GM19468 (cell line): ENCODE data around the gene LENG1.
A peak's percentile ranks its signal among the peaks of the same experiment; 100 is the strongest.
"Not testable (repeated sequence)": the region's sequence is repeated elsewhere in the genome, so short reads cannot be mapped to it uniquely, and the experiment has no call there.

ENCODE experiments used
- ATAC-seq: cut with Tn5 transposase; IDR thresholded peaks from one replicate; pipeline ENCODE4 v1.9.1; 2021; ENCODE audit warnings: mild to moderate bottlenecking, moderate library complexity, moderate number of reproducible peaks; ENCODE audit not compliant: unreplicated experiment; ENCODE audit errors: extremely low read depth

The LENG1 gene

DNA sequence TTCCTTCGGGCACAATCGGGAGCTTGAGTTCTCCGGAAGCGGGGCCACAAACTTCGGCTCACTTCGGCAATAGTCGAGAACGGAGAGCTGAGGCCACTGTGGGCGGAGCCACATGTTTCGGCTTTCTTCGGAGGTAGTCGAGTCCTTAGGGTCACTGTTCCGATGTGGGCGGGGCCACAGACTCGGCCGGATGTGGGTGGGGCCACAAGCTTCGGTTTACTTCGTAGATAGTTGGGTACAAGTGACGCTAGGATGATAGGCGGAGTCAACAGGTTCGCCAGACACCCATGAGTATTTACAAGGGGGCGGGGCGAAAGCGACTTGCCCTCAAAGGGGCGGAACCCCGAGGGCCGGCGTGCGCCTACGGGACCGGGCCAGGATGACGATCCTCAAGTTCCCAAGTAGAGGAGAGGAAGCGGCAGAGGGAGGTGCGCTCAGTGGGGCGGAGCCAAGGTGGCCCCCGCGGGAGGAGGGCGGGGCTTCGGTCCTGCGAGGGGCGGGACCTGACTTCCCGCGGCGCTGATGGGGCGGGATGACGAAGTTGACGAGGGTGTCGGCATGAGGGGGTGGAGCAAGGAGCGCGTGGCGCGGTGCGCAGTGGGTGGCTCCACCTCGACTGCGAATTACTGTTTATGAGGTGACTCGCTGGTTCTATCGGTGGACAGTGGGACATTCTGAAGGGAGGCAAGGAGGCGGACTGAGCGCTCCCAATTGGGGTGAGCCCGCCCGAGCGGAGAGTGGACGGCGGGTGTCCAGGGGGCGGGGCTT, 30.4 kb upstream of the LENG1 start:
- ATAC-seq: peak; percentile 29

DNA sequence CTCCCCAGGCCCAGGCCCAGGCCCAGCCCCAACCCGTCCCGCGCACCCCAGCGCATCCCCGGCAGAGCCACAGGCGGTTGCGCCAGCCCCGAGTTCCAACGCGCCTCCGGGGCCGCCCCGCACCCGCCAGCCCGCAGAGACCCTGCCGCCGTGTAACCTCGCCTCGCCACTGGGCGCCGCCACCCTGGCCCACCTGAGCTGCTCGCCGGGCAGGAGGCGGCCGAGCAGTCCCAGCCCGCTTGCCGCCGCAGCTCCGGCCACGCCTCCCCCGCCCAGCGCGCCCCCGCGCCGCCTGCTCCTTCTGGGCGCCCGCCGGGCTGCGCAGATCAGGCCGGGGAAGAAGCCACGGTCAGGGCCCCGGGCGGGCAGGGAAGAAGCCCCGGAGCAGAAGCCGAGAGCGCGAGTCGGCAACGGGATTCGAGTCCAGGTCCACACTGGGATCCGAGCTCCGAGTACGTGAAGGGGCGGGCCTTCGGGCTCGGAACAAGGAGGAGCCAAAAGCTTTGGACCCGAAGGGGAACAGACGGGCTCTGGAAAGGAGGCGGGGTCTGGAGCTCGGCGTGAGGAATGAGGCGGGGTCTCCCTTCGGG, 29.7 kb upstream of the LENG1 start, which contains the start of gene MBOAT7:
TSS of gene MBOAT7 (minus strand) at position 436 of the 590 bp plus-strand sequence. CDS start 1,072 bp downstream, outside the sequence.
- ATAC-seq: peak; percentile 19

DNA sequence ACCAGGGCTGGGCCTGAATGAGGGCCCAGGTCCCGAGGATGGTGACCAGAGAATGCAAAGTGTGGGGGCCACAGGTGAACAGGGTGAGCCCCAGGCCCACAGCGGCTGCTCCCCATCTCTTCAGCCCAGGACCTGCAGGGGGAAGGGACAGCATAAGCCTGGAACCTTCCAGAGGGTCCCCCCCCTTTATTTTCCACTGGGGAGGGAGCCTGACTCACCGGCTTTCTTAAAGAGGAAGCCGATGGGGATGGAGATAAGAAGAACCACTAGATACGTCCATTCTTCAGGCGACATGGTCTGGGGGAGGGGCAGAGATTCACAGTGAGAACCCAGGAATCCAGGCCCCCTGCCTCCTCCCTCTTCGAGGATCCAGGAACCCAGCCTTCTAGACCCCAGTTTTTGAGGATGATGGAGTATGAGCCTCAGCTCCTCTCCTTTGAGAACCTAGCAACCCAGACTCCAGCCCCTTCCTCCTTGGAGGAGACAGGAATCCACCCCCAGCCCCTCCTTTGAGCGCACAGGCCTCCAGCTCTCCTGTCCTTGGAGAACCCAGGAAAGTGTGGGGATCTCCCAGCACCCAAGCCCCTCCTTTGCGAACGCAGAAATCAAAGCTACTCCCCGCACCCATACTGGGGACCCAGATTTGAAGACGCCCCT, 28.8 kb upstream of the LENG1 start:
- ATAC-seq: no peak

DNA sequence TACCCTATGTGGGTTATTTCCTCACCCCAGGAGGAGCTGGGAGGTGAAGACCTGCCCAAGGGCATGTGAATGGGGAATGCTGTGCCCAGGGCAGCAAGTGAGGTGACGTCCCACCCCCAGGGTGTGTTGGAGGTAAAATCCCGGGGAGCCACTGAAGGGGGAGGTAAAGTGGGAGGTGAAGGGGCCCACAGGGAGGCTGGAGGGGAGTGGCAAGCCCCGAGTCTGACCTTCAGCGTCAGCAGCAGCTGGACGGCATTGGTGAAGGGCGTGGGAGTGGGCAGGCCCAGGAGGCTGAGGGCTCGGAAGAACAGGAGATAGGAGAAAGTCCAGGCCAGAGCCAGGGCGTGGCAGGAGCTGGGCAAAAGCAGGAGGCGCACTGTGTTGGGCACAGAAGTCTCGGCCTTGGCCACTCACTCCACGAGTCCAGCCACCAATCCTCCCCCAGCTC, 27.4 kb upstream of the LENG1 start:
- no peak for ATAC-seq

DNA sequence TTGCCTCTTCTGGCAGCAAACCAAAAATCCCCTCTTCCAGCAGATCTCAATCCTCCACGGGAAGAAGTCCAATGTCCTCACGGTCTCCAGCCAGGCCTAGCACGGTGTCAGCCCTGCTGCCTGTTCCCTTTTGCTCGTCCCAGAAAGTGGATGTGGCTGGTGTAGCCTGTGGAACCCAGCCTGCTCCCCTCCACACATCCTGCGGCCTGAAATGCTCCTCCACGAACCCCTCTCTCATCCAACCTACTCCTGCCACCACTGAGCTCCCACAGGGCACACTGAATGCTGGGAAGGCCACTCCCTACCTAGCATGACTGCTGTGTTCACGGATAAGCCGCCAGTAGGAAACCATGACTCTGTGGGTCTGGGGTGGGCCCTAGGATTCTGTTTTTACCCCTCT, 26.8 kb upstream of the LENG1 start:
- no peak for ATAC-seq

DNA sequence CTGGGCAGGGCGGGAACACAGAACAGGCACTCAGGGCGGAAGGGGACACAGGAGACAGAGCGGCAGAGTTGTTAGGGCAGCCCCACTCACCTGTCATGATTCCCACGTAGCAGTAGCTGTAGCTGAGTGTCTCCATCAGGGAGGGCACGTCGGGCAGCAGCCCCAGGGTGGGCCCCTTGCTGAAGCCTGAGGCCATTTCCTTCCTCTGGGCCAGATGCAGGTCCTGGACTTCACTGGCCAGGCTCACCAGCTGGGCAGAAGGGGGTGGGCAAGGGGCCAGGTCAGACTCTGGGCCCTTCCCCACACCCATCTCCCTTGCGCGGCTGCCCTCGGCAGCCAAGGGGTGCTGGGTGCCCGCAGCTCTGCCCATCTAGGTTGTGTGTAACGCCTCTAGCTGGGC, 23.9 kb upstream of the LENG1 start:
- ATAC-seq: no peak

DNA sequence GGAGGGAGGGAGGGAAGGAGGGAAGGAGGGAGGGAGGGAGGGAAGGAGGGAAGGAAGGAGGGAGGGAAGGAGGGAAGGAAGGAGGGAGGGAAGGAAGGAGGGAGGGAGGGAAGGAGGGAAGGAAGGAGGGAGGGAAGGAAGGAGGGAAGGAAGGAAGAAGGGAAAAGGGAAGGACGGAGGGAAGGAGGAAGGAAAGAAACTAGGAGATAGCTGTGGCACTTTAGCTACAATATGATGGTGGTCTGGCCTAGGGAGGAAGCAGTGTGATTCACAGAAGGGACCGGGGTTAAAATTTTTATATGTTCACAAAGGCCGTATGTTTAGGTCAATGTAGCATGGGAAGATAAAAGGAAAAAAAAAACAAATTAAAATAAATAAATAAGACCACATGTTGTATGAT, 22.4 kb upstream of the LENG1 start:
- not testable (repeated sequence) for ATAC-seq

DNA sequence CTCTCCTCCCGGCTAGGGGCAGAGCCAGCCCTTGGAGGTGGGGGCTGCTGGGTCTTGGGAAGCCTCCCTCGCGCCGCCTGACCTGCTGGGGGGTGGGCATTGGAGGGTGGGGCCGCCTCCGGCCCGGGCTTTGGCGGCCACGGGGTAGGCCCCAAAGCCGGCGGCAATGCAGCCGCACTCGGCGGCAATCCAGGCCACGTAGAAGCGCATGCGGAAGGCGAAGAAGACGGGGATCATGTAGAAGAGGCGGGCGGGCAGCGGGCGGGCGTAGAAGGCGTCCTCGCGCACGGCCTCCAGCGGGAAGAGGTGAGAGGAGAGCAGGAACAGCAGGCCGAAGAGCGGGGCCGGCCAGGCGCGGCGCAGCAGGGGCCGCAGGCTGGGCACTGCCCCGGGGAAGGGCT, 21.2 kb upstream of the LENG1 start:
- ATAC-seq: no peak

DNA sequence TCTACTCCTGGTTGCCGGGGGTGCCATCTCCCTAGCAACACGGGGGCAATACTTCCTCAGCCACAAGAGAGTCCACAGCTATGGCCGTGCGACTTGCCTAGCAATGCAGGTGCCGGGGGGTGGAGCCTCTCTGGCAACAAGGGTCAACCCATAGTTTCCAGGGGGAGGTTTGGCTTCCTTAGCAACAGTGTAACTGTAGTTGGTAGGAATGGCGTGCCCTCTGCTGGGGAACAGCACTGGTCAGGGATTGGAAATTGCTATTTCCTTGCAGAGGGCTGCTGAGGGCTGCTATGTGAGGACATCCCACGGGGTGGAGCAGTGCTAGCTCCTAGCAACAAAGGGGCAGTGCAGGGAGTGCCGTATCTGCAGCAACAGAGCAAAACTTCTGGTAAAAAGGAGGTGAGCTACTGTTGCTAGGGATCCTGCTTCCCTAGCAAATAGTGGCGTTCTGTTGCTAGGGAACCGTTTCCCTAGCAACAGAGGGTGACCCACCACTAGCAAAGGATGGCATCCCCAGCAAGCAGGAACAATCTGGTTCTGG, 20.5 kb upstream of the LENG1 start:
- ATAC-seq: no peak

DNA sequence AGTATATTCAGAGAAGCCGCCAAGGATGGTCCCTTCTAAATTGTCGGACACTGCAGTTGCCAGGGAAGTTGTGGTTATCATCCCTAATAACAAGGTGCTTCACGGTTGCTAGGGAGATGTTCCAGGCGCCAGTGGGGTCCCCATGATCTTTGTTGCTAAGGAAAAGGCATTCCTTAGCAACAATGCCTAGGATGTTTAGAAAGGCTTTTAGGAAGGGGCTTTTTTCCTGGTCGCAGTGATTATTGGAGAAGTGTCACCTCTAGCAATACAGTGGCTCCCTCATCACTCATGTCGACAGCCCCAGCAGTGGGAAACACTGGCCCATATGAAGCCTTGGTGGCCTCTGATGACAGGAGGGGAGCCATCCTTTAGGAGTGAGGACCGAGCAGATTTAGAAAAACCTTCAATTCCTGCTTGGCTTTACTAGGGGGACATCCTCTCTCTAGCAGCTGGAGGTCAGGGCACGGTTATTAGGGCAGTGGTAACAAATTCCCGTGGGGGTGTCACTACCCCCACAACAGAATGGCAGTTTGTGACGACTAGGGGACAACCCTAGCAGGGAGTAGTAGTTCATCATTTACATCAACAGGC, 19.8 kb upstream of the LENG1 start:
- no peak for ATAC-seq

DNA sequence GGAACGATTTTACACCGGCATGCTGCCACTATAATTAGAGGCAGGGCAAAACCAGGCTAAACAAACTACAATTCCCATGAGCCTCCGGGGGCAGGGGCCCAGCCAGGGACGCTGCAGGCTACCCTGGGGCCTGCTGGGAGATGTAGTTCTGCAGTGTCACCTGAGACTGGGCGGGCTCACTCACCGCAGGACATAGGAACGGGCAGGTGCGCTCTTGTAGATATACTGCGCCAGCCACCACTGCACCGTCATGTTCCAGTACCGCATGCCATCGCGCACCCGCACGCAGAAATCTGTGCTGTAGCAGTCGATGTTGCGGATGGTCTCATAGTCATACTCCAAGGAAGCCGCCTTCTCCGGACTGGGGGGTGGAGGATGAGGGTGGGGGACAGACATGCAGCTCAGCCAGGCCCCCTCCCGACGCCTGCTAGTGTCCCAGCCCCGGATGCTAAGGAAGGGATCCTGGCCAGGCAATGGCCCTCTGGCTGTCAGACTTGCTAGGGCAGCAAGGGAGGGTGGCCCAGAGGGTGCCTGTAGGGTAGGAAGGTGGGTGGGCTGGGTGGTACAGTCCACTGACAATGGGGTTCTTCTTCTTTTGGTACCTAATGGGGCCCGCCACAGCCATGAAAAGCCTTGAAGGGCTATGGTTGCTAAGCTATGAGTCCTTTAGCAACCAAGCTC, 19.2 kb upstream of the LENG1 start:
- ATAC-seq: no peak

DNA sequence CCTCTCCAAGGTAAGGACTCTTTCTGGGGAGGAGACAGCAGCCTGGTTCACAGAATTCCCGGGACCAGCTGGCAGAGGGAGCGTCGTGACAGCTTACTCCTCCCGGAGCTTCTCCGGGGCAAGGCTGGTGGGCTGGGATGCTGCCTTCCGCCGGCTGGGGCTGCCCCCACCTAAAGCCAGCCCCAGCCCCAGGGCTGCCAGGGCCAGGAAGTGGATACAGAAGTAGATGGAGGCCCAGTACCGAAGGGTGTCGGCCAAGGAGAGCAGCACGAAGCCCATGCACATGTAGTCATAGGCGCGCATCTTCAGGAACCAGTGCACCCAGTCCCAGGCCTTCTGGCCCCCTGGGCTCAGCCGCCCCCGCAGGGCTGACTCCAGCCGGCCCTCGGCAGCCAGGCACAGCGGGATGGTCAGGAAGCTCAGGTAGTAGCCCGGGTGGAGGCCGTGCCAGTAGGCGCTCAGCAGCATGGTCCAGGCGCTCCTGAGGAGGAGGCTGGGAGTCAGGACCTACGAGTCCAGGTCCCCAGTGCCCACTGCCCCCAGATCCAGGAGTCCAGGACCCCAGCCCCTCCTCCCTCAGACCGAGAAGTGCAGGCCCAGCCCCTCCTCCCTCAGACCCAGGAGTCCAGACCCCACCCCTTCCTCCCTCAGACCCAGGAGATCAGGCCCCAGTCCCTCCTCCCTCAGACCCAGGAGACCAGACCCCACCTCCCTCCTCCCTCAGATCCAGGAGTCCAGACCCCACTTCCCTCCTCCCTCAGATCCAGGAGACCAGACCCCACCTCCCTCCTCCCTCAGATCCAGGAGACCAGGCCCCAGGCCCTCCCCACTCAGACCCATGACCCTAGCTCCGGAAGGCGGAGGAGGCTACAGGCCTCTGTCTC, 14.7 kb upstream of the LENG1 start:
- ATAC-seq: no peak

DNA sequence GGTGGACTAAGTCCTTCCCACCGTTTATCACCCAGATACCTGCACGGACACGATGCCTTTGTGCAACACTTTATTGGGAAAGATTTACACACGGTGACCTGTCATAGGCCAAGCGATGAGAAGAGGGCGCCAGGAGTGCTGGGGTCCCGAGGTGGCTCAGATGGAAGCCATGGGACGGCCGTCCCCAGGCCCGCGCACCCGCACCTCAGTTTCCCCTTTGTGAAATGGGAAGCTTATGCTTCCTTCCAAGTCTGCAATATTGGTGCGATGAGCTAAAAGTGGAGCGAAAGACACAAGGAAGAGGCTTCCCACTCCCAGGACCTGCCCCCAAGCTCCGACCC, 13.8 kb upstream of the LENG1 start:
- no peak for ATAC-seq

DNA sequence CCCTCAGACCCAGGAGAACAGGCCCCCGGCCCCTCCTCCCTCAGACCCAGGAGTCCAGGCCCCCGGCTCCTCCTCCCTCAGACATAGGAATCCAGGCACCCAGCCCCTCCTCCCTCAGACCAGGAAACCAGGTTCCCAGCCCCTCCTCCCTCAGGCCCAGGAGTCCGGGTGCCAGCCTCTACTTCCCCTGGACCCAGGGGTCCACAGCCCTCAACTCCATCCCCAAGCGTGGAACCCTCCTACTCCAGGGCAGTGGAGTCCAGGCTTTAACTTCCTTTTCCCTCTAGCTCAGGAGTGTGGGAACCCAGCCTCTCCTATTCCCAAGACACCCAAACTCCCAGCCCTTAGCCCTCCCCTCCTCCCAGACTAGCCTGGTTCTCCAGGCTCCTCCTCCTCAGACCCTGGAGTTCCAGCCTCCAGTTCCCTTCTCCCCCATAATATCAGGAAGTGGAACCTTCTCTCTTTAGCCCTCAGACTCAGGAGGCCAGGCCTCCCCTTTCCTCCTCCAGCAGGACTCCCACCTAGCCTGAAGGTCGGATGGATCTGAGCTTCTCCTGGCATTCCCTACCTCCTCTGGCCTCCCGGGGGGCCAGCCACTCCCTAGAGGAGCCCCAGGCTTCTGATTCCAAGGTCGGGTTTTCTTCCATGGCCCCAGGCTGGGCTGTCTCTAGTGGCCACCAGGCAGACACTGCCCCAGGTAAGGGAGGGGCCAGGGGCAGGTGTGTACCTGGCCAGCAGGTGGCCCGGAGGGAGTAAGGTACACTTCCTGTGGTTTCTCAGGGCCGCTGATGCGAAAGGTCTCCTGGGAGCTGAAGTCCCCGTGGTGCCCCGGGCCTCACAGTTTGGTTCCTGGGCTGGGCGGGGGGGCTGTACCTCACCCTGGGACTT, 13.2 kb upstream of the LENG1 start, which contains the start of gene TMC4:
TSS of gene TMC4 (minus strand) at position 690 of the 888 bp plus-strand sequence. CDS start at position 647, 43 bp downstream.
- no peak for ATAC-seq

DNA sequence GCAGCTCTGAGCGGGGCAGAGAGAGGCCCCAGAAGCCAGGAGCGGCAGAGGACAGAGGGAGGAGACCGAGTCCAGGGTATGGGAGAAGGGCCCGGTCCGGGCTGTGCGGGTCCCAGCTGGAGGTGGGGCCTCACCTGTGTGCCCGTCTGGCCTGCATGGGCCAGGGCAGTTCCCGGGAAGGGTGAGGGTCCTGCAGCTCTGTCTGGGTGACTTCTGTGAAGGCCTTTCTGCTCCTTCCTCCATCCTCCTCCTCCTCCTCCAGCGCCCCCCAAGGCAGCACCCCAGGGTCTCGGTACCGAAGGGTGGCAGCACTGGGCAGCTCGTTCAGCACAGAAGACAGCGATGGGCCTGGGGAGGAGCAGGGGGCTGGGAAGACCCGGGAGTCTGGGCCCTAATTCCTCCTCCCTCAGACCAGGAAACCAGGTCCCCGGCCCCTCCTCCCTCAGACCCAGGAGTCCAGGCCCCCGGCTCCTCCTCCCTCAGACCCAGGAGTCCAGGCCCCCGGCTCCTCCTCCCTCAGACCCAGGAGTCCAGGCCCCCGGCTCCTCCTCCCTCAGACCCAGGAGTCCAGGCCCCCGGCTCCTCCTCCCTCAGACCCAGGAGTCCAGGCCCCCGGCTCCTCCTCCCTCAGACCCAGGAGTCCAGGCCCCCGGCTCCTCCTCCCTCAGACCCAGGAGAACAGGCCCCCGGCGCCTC, 12.4 kb upstream of the LENG1 start:
- not testable (repeated sequence) for ATAC-seq

DNA sequence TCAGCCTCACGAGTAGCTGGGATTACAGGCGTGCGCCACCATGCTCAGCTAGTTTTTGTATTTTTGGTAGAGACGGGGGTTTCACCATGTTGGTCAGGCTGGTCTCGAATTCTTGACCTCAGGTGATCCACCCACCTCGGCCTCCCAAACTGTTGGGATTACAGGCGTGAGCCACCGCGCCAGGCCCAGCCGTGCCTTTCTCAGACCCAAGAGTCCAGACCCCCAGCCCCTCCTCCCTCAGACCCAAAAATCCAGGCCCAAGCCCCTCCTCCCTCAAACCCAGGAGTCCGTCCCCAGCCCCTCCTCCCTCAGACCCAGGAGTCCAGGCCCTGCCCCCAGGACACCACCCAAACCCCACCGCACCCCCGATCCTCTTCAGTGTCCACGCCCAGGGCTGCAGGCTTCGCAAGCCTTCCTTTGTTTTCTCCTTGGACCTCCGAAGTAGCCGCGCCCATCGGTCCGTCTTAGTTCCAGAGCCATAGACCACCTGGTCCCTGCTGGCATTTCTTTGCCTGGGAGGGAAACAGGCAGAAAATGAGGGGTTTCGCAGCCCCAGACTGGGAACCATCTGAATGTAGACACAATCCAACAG, 9.7 kb upstream of the LENG1 start:
- ATAC-seq: no peak
